Activated CD8-positive, alpha-beta memory T cell treated with anti-CD3 and anti-CD28 coated beads, Interleukin-2, amount 50 U/mL, for 1 hour (primary cell): ENCODE results near the gene ULK2.

Source experiments
- DNase-seq: peaks from one replicate; pipeline ENCODE4 v3.0.0-alpha.2; 2020; ENCODE audit errors: extremely low read depth

Gene ULK2

DNA sequence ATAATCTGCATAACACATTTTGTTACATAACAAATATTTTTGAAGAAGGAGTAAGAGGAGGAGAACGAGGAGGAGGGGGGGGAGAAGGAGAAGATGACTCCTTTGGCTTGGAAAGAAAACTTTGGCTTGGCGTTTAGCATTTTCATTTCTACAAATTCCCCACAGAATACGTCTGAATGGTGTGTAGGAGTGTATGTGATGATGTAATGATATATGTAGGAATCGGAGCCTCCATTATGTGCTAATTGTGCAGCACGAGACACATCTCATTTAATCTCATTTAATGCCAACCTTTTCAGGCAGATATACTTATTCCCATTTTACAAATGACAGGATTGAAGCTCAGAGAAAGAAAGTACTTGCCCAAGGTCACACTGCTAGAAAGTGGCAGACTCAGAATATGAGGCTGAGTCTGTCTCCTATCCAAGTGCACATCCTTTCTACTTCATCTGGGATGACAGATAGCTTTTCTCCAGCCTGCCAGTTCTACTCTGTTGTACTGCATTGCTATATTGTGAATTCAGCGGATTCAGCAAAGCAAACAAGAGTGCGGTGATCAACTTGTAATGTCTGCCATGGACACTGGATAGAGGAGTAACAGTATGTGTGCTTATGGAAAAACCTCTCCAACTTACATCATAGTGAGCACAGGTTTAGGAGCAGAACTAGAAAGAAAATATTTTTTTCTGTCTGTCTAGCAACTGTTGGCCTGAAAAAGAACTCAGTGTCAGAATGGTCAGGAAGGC, 140.9 kb downstream of the ULK2 start:
- no peak for DNase-seq

DNA sequence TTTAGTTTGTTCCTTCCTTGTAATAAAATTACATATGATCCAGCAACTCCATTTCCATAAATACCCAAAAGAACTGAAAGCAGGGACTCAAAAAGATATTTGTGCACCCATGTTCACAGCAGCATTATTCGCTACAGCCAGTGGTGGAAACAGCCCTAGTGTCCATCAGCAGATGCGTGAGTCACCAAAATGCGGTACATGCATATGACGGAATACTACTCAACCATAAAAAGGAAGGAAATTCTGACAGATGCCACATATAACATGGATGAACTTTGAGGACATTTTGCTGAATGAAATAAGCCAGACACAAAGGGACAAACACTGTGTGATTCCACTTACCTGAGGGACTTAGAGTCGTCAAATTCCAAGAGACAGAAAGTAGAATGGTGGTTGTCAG, 142.2 kb downstream of the ULK2 start:
- no peak for DNase-seq

GRCh38 chr17:19724501-19725420, 143.0 kb downstream of the ULK2 start:
- no peak for DNase-seq

DNA sequence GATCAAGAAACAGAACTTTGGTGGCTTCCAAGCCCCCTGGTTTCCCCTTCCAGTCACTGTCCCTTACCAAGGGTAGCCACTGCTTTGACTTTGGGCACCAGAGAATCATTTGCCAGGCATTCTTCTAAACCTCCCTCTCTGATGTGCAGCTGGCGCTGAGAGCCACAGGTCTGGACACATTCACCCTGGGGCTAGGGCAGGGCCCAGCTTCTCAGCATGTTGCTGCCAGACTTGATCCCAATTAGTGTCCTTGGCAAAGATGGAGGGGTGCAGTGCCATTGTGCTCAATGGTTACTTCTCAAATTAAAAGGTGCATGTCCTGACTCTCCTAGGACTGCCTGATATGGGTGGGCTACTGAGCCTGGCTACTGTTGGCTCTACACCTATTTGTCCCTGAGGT, 143.8 kb downstream of the ULK2 start:
- no peak for DNase-seq
